Naive thymus-derived CD8-positive, alpha-beta T cell (primary cell): ENCODE results near the gene SMYD3. TPM values are rescaled to one million over a fixed set of nuclear protein-coding genes. Genes with fewer than 3 reads are reported as not detected.
A peak's percentile ranks its signal among the peaks of the same experiment; 100 is the strongest.
"Not testable (repeated sequence)": the region's sequence is repeated elsewhere in the genome, so short reads cannot be mapped to it uniquely, and the experiment has no call there.

Source experiments
- ATAC-seq, 2 donors: fragments of 150-1000 bp; cut with Tn5 transposase in 1 of 2; sonication (Bioruptor Pico), chemical (Tn5 transposase) in 1 of 2; 1 replicate in 1 of 2; 2 replicates in 1 of 2; pipeline ENCODE4 v1.10.0; 2021; ENCODE audit warnings: mild to moderate bottlenecking in 2 of 2, moderate library complexity in 2 of 2
- POLR2A ChIA-PET: fragments of 350-600 bp; sonication (Branson Sonifier 250); formaldehyde crosslinking; loops from one replicate; lab custom pipeline; 2021; ENCODE audit warnings: antibody characterized with exemption; lab: Charles Lee
- DNase-seq, 10 donors: peaks; one replicate each; pipeline versions ENCODE4 v3.0.0 to v3.0.0-alpha.2; 2020 to 2022
- H3K27ac Mint-ChIP-seq, 10 donors: one replicate each; pipeline ENCODE4 v1.8.0; 2020 to 2022; ENCODE audit warnings: mild to moderate bottlenecking in 10 of 10, mixed read lengths in 10 of 10, moderate library complexity in 4 of 10, inconsistent platforms in 1 of 10
- H3K27me3 Mint-ChIP-seq, 5 donors: one replicate each; pipeline ENCODE4 v1.8.0; 2021 to 2022; ENCODE audit warnings: mixed read lengths in 5 of 5
- H3K36me3 Mint-ChIP-seq, 3 donors: one replicate each; pipeline ENCODE4 v1.8.0; 2020 to 2022; ENCODE audit warnings: mixed read lengths in 3 of 3, mild to moderate bottlenecking in 2 of 3, inconsistent platforms in 1 of 3
- H3K4me1 Mint-ChIP-seq, 4 donors: one replicate each; pipeline ENCODE4 v1.8.0; 2021 to 2022; ENCODE audit warnings: mixed read lengths in 4 of 4
- H3K4me3 Mint-ChIP-seq, 10 donors: one replicate each; pipeline ENCODE4 v1.8.0; 2020 to 2022; ENCODE audit warnings: mild to moderate bottlenecking in 10 of 10, mixed read lengths in 10 of 10, moderate library complexity in 6 of 10, inconsistent platforms in 1 of 10
- H3K9me3 Mint-ChIP-seq, 9 donors: one replicate each; pipeline ENCODE4 v1.8.0; 2020 to 2022; ENCODE audit warnings: mixed read lengths in 9 of 9, mild to moderate bottlenecking in 3 of 9, inconsistent platforms in 1 of 9, moderate library complexity in 1 of 9
- polyA plus RNA-seq, 3 donors: library from polyadenylated mRNA; unstranded; fragments of 300-500 nt; fragmentation: Illumina TruSeq; gene quantifications; one replicate each; pipeline ENCODE4 v1.2.3, GENCODE V29; 2021
- total RNA-seq, 8 experiments: library from RNA in 2 of 8; stranded (reverse) in 2 of 8; gene quantifications; one replicate each; pipeline ENCODE4 v1.2.3 and lab custom pipeline; 2021 to 2026

Gene SMYD3
- total and polyA plus RNA-seq, 5 experiments from 2014 or later = 19.1 to 42.1 (median 36.5) TPM

DNA sequence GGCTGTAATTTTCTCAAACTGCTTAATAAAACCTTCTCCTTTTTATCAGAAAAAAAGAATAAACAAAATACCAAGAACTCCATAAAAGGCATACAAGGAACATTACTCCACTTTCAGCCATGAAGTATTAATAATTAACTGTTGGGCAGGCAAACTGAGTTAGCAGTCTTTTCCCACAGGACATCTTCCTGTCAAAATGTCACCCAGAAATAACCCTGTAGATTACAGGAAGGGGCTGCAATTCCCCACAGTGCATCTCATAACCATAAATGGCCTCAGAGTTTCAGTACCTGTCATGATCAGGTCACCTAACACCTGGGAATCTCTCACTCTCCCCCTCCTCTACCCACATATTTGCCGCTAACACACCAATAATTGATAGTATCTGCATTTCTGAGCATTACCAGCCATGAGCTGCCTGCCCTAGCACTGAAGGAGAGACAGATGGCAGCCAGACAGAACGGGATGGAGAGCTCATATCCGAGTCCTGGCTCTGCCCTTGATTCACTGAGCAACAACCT is 475.0 kb downstream of the SMYD3 start:
- H3K27ac Mint-ChIP-seq = no peak overlapping the region
- POLR2A ChIA-PET = no interaction called here
- DNase-seq = no peak
- H3K4me1 Mint-ChIP-seq = peaks cover 0 to 5% (median 2%) of the 10 kb centered on the region in 4 donors
- H3K27me3 Mint-ChIP-seq = no peaks in the 10 kb centered on the region
- no peak for ATAC-seq
- H3K9me3 Mint-ChIP-seq = peaks cover 0 to 7% (median 0%) of the 10 kb centered on the region in 9 donors
- no peak overlapping the region for H3K4me3 Mint-ChIP-seq
- H3K36me3 Mint-ChIP-seq = peaks cover 0 to 10% (median 1%) of the 10 kb centered on the region in 3 donors

DNA sequence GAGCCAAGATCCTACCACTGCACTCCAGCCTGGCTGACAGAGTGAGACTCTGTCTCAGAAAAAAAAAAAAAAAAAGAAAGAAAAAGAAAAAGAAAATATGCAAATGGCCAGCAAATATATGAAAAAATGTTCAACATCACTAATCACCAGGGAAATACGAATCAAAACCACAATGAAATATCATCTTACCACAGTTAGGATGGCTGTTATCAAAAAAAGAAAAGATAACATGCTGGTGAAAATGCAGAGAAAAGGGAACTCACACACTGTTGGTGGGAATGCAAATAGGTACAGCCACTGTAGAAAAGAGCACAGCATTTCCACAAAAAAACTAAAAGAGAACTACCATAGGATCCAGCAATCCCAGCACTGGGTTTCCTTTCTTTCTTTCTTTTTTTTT is 477.5 kb downstream of the SMYD3 start:
- H3K4me3 Mint-ChIP-seq = no peak overlapping the region
- H3K27ac Mint-ChIP-seq = no peak overlapping the region

DNA sequence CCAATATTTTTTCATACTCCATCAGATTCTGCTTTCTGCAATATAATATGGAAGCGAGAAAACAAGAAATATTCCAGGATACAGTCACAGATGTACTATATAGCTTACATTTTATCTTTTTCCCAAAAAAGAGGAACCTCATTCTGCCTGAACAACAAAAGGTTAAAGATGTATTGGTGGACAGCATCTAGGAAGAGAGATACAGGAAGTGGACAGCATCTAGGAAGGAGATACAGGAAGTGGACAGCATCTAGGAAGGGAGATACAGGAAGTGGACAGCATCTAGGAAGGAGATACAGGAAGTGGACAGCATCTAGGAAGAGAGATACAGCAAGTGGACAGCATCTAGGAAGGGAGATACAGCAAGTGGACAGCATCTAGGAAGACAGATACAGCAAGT is 483.0 kb downstream of the SMYD3 start:
- H3K4me1 Mint-ChIP-seq = peaks cover 4 to 17% (median 7%) of the 10 kb centered on the region in 4 donors
- H3K4me3 Mint-ChIP-seq = not testable (repeated sequence)

More for the DNA sequence above, 477.5 kb downstream of the SMYD3 start:
- DNase-seq (no peak), ATAC-seq (no peak)
- Mint-ChIP-seq H3K27me3 (no peaks in the 10 kb centered on the region), H3K4me1 (peaks cover 1 to 7% (median 6%) of the 10 kb centered on the region in 4 donors), H3K9me3 (peaks cover 0 to 7% (median 0%) of the 10 kb centered on the region in 9 donors), H3K36me3 (peaks cover 0 to 9% (median 1%) of the 10 kb centered on the region in 3 donors)
- POLR2A ChIA-PET = interaction anchor here (0.6 kb wide), 1 partner anchor 34 kb away, joined by 3 read pairs; no protein-coding TSS in a partner anchor

DNA sequence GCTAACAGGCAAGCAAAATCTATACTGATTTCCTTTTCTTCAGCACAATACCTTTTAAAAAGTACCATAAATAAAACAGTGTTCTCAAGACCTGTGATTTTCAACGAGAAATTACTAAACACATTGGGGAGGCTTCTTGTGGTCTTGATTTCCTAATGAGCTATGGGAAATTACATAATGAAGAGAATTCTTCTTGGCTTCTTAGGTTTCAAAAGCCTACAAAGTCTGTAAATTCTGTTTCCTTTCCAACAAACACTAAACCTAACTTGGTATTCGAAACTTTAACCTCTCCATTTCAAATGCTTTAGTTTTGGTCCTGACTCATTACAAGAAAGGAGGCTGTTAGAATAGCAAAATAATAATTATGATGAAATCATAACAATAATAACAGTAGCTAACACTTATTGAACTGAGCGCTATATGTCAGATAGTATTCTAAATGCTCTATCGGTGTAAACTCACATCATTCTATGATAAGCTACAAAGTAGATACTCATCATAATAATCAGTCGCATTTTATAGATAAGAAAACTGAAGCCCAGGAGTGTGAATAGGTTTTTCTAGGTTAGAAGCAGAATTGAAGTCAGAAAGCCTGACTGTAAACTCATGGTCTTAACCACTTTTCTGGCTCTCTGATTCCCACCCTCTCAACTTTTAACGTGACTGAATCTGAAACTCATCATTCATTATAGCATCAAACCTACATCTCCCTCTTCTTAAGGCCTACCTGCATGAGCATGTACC is 486.7 kb downstream of the SMYD3 start:
- H3K4me1 Mint-ChIP-seq = peaks cover 1 to 11% (median 4%) of the 10 kb centered on the region in 4 donors
- POLR2A ChIA-PET = no interaction called here
- peak overlapping the region in 1 of 10 donors; percentile 37 for H3K27ac Mint-ChIP-seq
- DNase-seq (no peak), ATAC-seq (no peak)
- no peaks in the 10 kb centered on the region for H3K9me3 Mint-ChIP-seq
- H3K36me3 Mint-ChIP-seq = no peaks in the 10 kb centered on the region
- no peak overlapping the region for H3K4me3 Mint-ChIP-seq
- H3K27me3 Mint-ChIP-seq = no peaks in the 10 kb centered on the region

More for the DNA sequence above, 483.0 kb downstream of the SMYD3 start:
- H3K9me3 Mint-ChIP-seq, POLR2A ChIA-PET, DNase-seq, H3K36me3 Mint-ChIP-seq, H3K27me3 Mint-ChIP-seq, ATAC-seq, H3K27ac Mint-ChIP-seq: not testable (repeated sequence)

DNA sequence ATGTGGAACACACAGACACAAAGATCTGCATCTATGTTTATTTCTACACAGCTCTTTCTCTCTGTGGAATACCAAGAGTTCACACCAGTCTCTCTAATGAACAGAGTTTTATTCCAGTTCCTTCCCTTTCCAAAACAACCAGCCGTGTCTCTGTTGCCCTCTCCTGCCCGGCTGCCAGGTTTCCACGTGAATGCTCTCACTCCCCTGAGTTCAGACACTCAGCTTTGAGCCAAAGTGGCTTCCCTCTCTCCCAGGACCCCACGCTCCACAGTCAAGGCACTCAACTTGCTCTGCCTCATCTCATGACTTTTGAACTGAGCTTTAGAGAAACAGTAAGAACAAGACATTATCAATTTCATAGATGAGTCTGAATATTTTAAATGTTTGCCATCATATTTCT is 488.9 kb downstream of the SMYD3 start:
- H3K36me3 Mint-ChIP-seq = no peaks in the 10 kb centered on the region
- H3K4me3 Mint-ChIP-seq = no peak overlapping the region
- DNase-seq = no peak
- H3K27me3 Mint-ChIP-seq = no peaks in the 10 kb centered on the region
- H3K9me3 Mint-ChIP-seq = no peaks in the 10 kb centered on the region
- peak overlapping the region in 2 of 10 donors; percentile 43 to 54 for H3K27ac Mint-ChIP-seq
- POLR2A ChIA-PET = no interaction called here
- no peak for ATAC-seq
- peaks cover 0 to 1% (median under 1%) of the 10 kb centered on the region in 4 donors for H3K4me1 Mint-ChIP-seq

DNA sequence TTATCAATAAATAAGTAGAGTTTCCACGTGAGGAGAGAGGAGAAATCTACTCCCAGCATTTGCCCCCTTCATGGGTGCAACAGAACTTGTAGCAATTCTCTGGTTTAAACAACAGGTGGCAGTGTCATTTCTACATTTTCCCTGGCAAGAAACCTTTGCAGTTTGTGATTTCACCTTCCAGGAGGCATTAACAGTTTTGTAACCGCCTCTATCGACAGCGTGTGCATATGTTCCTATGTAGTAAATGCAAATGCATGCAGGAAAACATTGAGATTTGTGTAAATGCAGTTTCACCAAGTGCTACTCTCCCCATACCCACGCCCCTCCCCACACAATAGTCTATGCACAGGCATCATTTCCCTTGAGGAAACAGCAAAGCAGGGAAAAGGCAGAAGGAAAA is 494.7 kb downstream of the SMYD3 start:
- ATAC-seq (no peak), DNase-seq (peak in 4 of 10 donors; percentile 2 to 28 (median 20))
- H3K9me3 Mint-ChIP-seq = no peaks in the 10 kb centered on the region
- H3K4me3 Mint-ChIP-seq = no peak overlapping the region
- H3K36me3 Mint-ChIP-seq = no peaks in the 10 kb centered on the region
- H3K27ac Mint-ChIP-seq = peak overlapping the region in 1 of 10 donors; percentile 70
- H3K4me1 Mint-ChIP-seq = peaks cover 0 to 3% (median under 1%) of the 10 kb centered on the region in 4 donors
- H3K27me3 Mint-ChIP-seq = no peaks in the 10 kb centered on the region
- POLR2A ChIA-PET = no interaction called here

DNA sequence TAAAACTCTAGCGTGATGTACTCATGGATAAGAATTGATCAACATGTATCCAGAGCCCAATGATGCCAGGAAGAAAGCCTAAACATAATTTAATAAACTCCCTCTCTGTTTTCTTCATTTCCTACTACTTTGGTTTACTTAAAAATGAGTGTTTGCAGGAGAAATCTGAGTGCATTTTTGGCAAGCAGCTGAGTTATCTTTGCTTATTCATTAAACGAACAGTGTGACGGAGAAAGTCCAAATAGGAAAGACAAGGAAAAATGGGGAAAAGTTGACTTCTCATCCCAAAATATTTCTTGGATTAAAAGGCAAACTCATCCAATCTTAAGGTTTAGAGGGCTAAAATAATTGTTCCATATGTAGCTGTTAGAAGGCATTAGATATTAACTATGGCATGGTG is 496.7 kb downstream of the SMYD3 start:
- Mint-ChIP-seq H3K9me3 (no peaks in the 10 kb centered on the region), H3K27ac (no peak overlapping the region), H3K36me3 (no peaks in the 10 kb centered on the region), H3K27me3 (no peaks in the 10 kb centered on the region), H3K4me1 (peaks cover 0 to 3% (median under 1%) of the 10 kb centered on the region in 4 donors), H3K4me3 (no peak overlapping the region)
- POLR2A ChIA-PET = no interaction called here
- no peak for DNase-seq
- ATAC-seq = no peak

DNA sequence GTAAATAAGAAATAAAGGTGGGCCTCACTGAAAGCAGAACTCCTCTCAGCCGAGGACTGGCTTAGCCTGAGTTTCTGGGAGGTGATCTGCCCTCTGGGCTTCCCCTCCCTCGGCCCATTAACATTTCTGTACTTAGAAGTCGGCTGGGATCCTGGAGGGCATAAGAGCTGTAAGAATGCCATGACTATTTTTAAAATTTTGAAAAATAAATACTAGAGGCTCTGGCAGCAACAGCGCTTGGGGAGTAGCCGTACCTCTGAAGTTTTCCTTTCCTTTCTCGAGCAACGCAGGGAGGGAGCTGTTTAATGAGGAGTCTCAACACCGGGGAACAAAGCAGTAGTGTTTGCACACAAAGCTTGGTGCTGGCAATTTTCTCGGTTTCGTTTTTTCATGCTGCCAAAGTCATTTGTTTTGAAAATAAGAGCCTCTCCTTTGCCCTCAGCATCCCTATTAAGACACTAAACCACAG is 498.7 kb downstream of the SMYD3 start:
- ATAC-seq = no peak
- no peak for DNase-seq
- peaks cover 0 to 3% (median 0%) of the 10 kb centered on the region in 4 donors for H3K4me1 Mint-ChIP-seq
- H3K36me3 Mint-ChIP-seq = no peaks in the 10 kb centered on the region
- H3K27ac Mint-ChIP-seq = no peak overlapping the region
- no peak overlapping the region for H3K4me3 Mint-ChIP-seq
- no peaks in the 10 kb centered on the region for H3K9me3 Mint-ChIP-seq
- POLR2A ChIA-PET = no interaction called here
- no peaks in the 10 kb centered on the region for H3K27me3 Mint-ChIP-seq

DNA sequence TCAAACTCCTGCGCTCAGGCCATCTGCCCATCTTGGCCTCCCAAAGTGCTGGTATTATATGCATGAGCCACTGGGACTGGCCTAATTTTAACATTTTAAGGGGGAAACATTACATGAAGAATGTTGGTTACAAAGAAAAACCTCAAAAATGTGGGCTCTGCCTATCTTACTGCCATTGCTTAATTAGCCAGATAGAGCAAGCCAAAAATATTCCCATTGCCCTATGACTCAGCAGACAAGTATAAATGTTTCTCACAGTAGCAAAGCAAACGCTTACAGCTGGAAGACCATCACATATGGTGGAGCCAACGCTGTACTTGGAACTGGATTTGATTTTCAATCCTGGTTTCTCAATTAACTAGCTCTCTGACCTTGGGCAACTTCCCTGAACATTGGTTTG is 502.0 kb downstream of the SMYD3 start:
- POLR2A ChIA-PET = no interaction called here
- H3K4me1 Mint-ChIP-seq = peaks cover 0 to 6% (median 0%) of the 10 kb centered on the region in 4 donors
- DNase-seq (no peak), ATAC-seq (no peak)
- H3K9me3 Mint-ChIP-seq = no peaks in the 10 kb centered on the region
- no peaks in the 10 kb centered on the region for H3K36me3 Mint-ChIP-seq
- no peaks in the 10 kb centered on the region for H3K27me3 Mint-ChIP-seq
- H3K4me3 Mint-ChIP-seq = no peak overlapping the region
- no peak overlapping the region for H3K27ac Mint-ChIP-seq

DNA sequence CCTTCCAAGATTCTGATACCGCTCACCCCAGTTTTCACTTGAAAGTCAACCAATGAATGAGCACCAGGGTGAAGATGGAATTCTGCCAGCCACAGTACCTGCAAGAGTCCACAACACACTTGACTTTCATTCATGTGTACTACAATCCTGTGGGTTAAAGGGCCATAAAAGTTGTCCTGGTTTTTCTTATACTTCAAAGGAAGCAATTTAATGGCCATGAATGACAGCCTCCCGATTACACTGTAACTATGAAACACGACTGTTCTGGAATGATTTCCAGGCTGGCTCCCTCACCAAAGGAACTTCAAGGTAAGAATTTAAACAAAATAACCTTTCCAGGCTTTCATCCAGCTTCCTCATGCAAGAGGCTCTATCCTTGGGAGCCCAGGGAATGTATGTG is 502.8 kb downstream of the SMYD3 start:
- H3K36me3 Mint-ChIP-seq = no peaks in the 10 kb centered on the region
- no peak overlapping the region for H3K4me3 Mint-ChIP-seq
- H3K27me3 Mint-ChIP-seq = no peaks in the 10 kb centered on the region
- no peak for DNase-seq
- POLR2A ChIA-PET = no interaction called here
- peak overlapping the region in 1 of 10 donors; percentile 47 for H3K27ac Mint-ChIP-seq
- peaks cover 0 to 6% (median 0%) of the 10 kb centered on the region in 4 donors for H3K4me1 Mint-ChIP-seq
- ATAC-seq = no peak
- no peaks in the 10 kb centered on the region for H3K9me3 Mint-ChIP-seq

DNA sequence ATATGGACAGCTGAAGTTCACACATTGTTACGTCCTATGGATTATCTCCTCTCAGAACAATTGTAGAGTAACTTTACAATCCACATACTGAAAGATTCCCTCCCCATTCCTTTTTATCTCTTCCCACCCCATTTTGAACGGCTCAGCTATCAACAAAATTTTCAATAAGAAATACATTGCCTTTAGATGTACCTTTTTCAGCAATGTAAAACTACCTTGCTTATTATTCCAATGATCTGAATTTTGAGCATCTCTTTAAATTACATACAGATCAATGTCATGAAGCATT is 503.7 kb downstream of the SMYD3 start:
- peaks cover 0 to 4% (median 3%) of the 10 kb centered on the region in 3 donors for H3K36me3 Mint-ChIP-seq
- DNase-seq (peak in 1 of 10 donors; percentile 4), ATAC-seq (no peak)
- peaks cover 0 to 6% (median 0%) of the 10 kb centered on the region in 4 donors for H3K4me1 Mint-ChIP-seq
- peak overlapping the region in 1 of 10 donors; percentile 13 for H3K27ac Mint-ChIP-seq
- H3K27me3 Mint-ChIP-seq = no peaks in the 10 kb centered on the region
- POLR2A ChIA-PET = no interaction called here
- no peaks in the 10 kb centered on the region for H3K9me3 Mint-ChIP-seq
- H3K4me3 Mint-ChIP-seq = no peak overlapping the region

DNA sequence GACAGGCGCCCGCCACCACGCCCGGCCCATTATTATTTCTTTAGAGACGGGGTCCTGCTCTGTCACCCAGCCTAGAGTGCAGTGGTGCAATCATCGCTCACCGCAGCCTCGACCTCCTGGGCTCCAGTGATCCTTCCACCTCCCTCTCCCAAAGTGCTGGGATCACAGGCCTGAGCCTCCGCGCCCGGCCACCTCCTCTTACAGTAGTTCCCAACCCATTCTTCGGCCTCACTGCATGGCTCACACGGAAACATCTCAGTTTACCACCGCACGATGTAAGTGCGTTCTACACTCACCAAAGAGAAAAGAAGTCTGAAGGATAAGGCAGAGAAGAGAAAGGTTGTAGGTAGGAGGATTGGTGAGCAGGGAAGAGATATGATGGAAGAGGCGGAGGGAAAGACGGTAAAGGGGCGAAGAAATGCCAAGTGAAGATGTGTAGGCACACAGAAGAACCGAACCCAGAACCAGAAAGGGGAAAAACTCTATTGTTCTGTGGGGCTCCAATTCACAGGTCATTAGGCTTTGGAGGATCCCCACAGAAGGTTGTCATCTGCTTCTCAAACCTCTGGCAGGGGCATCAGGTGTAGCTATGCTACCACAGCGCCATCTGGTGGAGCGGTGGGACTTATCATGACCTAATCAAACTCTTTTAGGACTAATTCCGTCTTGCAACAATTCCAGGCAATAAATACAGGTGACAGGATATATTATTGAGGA is 504.2 kb downstream of the SMYD3 start:
- peaks cover 0 to 6% (median 0%) of the 10 kb centered on the region in 4 donors for H3K4me1 Mint-ChIP-seq
- ATAC-seq (peak; percentile 60 to 63), DNase-seq (peak; percentile 62 to 91 (median 78))
- H3K27ac Mint-ChIP-seq = peak overlapping the region in 1 of 10 donors; percentile 13
- no peak overlapping the region for H3K4me3 Mint-ChIP-seq
- H3K36me3 Mint-ChIP-seq = peaks cover 0 to 7% (median 3%) of the 10 kb centered on the region in 3 donors
- no peaks in the 10 kb centered on the region for H3K27me3 Mint-ChIP-seq
- H3K9me3 Mint-ChIP-seq = no peaks in the 10 kb centered on the region
- POLR2A ChIA-PET = no interaction called here

DNA sequence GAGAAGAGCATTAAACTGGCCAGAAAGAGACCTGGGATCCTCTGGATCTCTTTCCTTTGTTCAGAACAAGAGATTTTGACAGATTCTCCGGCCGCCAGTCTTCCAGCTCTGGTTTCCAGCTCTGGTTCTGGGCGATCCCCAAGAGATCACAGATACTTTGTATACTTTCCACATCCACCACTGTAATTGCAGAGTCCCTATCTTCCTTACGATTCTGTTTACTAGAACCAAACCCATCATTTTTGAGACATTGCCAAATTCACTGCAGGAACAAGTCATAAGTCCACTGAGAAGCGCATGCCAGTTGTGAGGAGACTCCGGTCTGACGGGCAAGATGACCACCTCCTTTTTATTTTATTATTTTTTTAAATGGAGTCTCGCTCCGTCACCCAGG is 505.2 kb downstream of the SMYD3 start:
- POLR2A ChIA-PET = no interaction called here
- H3K27ac Mint-ChIP-seq = no peak overlapping the region

More for the DNA sequence above, 505.2 kb downstream of the SMYD3 start:
- Mint-ChIP-seq H3K4me1 (peaks cover 0 to 6% (median 0%) of the 10 kb centered on the region in 4 donors), H3K4me3 (no peak overlapping the region), H3K27me3 (no peaks in the 10 kb centered on the region), H3K9me3 (no peaks in the 10 kb centered on the region), H3K36me3 (peaks cover 0 to 8% (median 7%) of the 10 kb centered on the region in 3 donors)
- DNase-seq = no peak
- ATAC-seq = no peak
